Stimulated activated CD8-positive, alpha-beta memory T cell treated with anti-CD3 and anti-CD28 coated beads, Interleukin-4, amount 100 ng/mL, for 1 hour (primary cell): Measurements from ENCODE around the gene ZNF445.
"Not testable (repeated sequence)": the region's sequence is repeated elsewhere in the genome, so short reads cannot be mapped to it uniquely, and the experiment has no call there.

Source experiments
- DNase-seq, 2 donors: peaks; one replicate each; pipeline ENCODE4 v3.0.0-alpha.2; 2020; ENCODE audit warnings: low read depth in 2 of 2, low spot score in 1 of 2

Gene ZNF445

DNA sequence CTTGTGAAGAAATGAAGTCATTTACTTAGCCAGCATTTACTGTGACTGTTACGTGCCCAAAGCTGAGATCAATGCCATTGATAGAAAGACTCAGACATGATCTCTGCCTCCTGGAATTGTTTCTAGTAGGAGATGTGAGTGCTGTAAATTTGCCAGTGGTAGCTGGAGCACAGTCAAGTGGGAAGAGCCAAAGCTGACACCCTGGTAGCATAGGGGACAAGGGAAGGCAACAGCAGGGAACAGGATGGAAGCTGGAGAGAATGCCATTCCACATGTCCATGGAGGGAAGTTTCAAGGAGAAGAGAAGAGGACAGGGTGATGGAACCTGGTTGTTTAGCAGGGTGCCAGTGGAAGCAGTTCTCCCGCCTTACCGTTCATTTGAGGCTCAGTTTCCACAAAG lies 74.9 kb downstream of the ZNF445 start:
- DNase-seq = no peak

DNA sequence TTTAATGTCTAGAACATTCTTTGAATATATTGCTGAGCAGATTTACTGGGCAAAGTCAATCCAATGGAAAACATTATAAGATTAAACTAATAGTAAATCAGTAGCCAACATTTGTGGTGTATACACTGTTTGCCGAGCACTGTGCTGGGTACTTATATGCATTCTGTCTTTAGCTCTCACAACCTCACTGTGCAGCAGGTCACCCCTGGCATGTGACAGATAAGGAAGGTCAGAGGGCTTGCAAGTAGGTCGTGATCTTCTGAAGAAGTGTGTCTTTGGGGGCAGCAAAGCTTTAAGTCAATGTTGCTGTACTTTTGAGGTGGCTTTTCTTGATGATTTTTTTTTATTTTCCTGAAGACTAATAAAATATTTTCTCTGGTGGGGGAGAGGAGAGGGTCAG lies 76.7 kb downstream of the ZNF445 start:
- DNase-seq = no peak

DNA sequence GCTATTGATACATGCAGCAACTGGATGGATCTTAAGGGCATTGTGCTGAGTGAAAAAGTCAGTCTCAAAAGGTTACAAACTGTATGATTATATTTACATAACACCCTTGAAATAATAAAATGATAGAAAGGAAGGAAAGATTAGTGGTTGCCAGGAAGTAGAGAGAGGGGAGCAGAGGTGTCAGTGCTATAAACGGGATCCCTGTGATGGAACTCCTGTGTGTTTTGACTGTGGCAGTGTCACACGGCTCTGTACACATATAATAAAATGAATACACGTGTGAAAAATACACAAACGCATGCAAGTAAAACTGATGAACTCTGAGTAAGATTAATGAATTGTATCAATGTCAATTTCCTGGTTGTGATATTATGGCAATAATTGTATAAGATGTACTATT lies 78.6 kb downstream of the ZNF445 start:
- DNase-seq = no peak

DNA sequence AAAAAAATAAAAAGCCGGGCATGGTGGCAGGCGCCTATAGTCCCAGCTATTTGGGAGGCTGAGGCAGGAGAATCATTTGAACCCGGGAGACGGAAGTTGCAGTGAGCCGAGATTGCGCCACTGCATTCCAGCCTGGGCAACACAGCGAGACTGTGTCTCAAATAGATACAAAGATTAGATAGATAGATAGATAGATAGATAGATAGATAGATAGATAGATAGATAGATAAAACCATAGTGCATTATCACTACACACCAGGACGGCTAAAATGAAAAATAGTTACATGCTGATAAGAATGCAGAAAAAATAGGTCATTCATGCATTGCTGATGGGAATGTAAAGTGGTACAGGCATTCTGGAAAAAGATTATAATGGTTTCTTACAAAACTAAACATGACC lies 79.2 kb downstream of the ZNF445 start:
- not testable (repeated sequence) for DNase-seq

DNA sequence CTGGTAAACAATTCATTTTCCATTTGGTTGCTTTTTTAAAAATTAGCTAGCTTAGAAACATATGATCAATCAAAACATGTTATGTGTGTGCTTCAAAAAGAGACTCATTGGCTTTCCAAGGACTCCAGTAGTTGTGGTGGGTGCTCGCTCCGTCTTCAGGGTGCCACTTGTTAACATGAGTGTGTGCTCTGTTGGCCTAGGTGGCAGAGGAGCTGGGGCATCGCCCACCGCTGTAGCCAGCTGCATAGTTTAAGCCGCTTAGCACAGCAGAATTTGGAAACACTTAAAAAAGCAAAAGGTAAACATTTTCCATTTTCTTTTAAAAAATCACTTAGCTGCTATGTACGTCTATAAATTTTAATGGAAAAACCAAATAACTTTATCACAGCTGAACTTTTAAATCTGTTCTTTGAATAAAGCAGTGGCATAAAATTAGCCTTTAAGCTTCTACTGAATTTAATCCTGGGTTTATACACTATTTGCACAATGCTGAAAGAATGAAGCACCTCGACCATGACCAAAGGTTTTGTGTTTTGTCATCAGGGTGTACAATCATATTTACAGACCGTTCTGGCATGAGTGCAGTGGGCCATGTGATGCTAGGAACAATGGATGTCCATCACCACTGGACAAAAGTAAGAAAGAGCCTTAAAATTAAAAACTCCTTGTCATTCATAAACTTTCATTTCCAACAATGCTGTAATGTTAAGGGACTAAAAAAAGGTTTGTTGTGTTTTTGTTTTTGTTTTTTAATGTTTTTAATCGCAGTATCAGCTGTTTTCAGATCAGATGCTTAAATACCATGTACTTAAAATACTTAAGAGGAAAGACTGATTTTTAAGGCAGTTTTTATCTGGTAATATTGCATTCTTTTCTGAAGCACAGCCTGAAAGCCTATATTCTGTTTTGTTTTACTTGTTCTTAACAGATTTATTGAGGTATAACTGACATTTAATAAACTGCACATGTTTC lies 81.0 kb downstream of the ZNF445 start:
- DNase-seq = no peak

DNA sequence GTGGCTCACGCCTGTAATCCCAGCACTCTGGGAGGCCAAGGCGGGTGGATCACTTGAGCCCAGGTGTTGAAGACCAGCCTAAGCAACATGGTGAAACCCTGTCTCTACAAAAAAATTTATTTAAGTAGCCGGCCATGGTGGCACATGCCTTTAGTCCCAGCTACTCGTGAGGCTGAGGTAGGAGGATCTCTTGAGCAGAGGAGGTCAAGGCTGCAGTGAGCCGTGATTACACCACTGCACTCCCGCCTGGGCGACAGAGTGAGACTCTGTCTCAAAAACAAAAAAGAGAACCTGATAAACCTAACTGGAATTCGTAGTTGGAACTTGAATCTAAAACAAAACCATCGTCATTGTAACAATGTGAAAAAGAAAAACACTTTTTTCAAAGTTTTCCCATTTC lies 81.8 kb downstream of the ZNF445 start:
- no peak for DNase-seq

DNA sequence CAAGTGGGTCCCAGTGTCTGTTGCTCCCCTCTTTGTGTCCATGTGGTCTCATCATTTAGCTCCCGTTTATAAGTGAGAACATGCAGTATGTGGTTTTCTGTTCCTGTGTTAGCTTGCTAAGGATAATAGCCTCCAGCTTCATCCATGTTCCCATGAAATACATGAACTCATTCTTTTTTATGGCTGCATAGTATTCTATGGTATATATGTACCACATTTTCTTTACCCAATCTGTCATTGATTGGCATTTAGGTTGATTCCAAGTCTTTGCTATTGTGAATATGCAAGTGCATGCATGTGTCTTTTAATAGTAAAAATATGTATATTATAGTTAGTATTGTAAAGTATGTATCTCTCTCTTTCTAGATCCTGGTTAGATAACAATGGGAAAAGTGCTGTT lies 85.0 kb downstream of the ZNF445 start:
- no peak for DNase-seq

DNA sequence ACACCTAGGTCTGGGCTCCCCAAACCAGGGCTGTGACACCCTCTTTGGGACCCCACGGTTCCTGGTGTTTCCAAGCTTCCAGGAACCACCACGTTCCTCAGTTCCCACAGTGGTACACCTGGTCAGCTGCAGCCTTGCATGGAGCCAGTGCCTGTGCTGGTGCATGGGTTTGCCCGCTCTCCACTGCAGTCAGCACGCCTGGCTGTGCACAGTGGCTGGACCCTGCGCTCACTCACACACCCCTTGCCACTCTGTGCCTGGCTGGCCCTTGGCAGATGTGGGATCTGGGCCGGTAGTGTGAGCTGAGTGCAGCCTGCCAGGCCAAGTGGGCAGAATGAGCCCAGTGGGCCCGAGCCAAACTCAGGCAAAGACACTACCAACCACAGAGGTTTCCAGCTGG lies 90.1 kb downstream of the ZNF445 start:
- no peak for DNase-seq
